K562 (cell line): ENCODE results near the gene BRD7. TPM values are rescaled to one million over a fixed set of nuclear protein-coding genes. Genes with fewer than 3 reads are reported as not detected.
A peak's percentile ranks its signal among the peaks of the same experiment; 100 is the strongest.

ENCODE experiments used
- ATAC-seq: fragments of 200-7000 bp; cut with Tn5 transposase; 3 replicates; pipeline ENCODE4 v1.9.1; 2020; ENCODE audit warnings: moderate library complexity
- BruUV-seq: library from RNA; stranded (reverse); fragments of 400-500 nt; replicated peaks from 2 replicates; lab custom pipeline; 2021; lab: Mats Ljungman, UMichigan
- CTCF ChIA-PET: fragments of 300-600 bp; formaldehyde crosslinking; extraction: SDS; loops from one replicate; lab custom pipeline; 2021; ENCODE audit warnings: low intra/inter-chr PET ratio; lab: Yijun Ruan, JAX
- POLR2A ChIA-PET: fragments of 300-600, 350-650 bp; sonication (Branson Sonifier 250); formaldehyde crosslinking; extraction: SDS; loops from one replicate; lab custom pipeline; 2021; ENCODE audit warnings: antibody characterized with exemption, inconsistent platforms; lab: Yijun Ruan, JAX
- DNase-seq, 4 experiments: peaks; one replicate each; pipeline versions ENCODE4 v3.0.0 to v3.0.0-alpha.2; 2011 to 2018; ENCODE audit warnings: low spot score in 3 of 4, mixed read lengths in 3 of 4; ENCODE audit errors: extremely low read depth in 1 of 4
- FAIRE-seq: peaks from 2 replicates; lab custom pipeline; 2011; peaks lifted over from hg19 to GRCh38; lab: Jason Lieb, UNC
- H2AFZ ChIP-seq: 2 replicates; pipeline ENCODE4 v1.6.0; 2011; ENCODE audit warnings: low read depth, low read length, control low read depth, inconsistent platforms
- H3K27ac ChIP-seq: fragments of 200-600 bp; 3 replicates; pipeline ENCODE4 v1.8.0; 2011; ENCODE audit warnings: low read depth, mild to moderate bottlenecking, control low read depth, inconsistent platforms, low read length, moderate library complexity, mixed read lengths; ENCODE audit errors: extremely low read depth
- H3K27me3 ChIP-seq, 2 experiments: fragments of 300-600 bp in 1 of 2; 2 replicates in 1 of 2; 3 replicates in 1 of 2; pipeline versions ENCODE4 v1.6.0 to v1.8.0; 2011; ENCODE audit warnings: inconsistent platforms in 2 of 2, low read length in 2 of 2, mild to moderate bottlenecking in 1 of 2, mixed read lengths in 1 of 2, moderate library complexity in 1 of 2; ENCODE audit not compliant: control insufficient read depth in 2 of 2, insufficient read depth in 2 of 2
- H3K36me3 ChIP-seq: fragments of 300-600 bp; 3 replicates; pipeline ENCODE4 v1.8.0; 2011; ENCODE audit warnings: mild to moderate bottlenecking, low read length, inconsistent platforms; ENCODE audit not compliant: control insufficient read depth, insufficient read depth
- H3K4me1 ChIP-seq, 2 experiments: fragments of 200-600 bp in 1 of 2; replicated peaks in 1 of 2; 2 replicates in 1 of 2; 3 replicates in 1 of 2; pipeline versions ENCODE4 v1.5.1 to v1.8.0; 2011; ENCODE audit warnings: inconsistent platforms in 2 of 2, low read length in 2 of 2, mild to moderate bottlenecking in 1 of 2, mixed read lengths in 1 of 2, moderate library complexity in 1 of 2; ENCODE audit not compliant: control insufficient read depth in 2 of 2, insufficient read depth in 2 of 2
- H3K4me2 ChIP-seq: 2 replicates; pipeline ENCODE4 v1.6.1; 2011; ENCODE audit warnings: low read length, control low read depth, inconsistent platforms, mixed read lengths; ENCODE audit not compliant: insufficient read depth
- H3K4me3 ChIP-seq: fragments of 200-600 bp; sonication (generic), shearing (Covaris generic); 2 replicates; pipeline ENCODE4 v1.5.1; 2016; ENCODE audit warnings: control low read depth, inconsistent platforms
- H3K79me2 ChIP-seq: fragments of 200-600 bp; 3 replicates; pipeline ENCODE4 v1.8.0; 2011; ENCODE audit warnings: low read length, inconsistent platforms; ENCODE audit not compliant: control insufficient read depth, insufficient read depth
- H3K9ac ChIP-seq, 2 experiments: 2 replicates each; pipeline versions ENCODE4 v1.6.0 to v1.6.1; 2011; ENCODE audit warnings: low read depth in 2 of 2, low read length in 2 of 2, control low read depth in 1 of 2, inconsistent platforms in 1 of 2, mild to moderate bottlenecking in 1 of 2, mixed read lengths in 1 of 2; ENCODE audit not compliant: insufficient read depth in 1 of 2
- H3K9me1 ChIP-seq: one replicate; pipeline ENCODE4 v1.6.0; 2011; ENCODE audit warnings: inconsistent platforms, mild to moderate bottlenecking, low read length, moderate library complexity; ENCODE audit not compliant: control insufficient read depth, insufficient read depth
- H3K9me3 ChIP-seq: replicated peaks from 2 replicates; pipeline ENCODE4 v1.5.1; 2011; ENCODE audit warnings: low read depth, low read length, inconsistent platforms; ENCODE audit not compliant: control insufficient read depth, insufficient read depth
- H4K20me1 ChIP-seq: replicated peaks from 2 replicates; pipeline ENCODE4 v1.6.1; 2011; ENCODE audit warnings: low read length, inconsistent platforms, mixed read lengths; ENCODE audit not compliant: control insufficient read depth, insufficient read depth
- NR2C1 ChIP-seq, 2 experiments: fragments of 450-650 bp; IDR thresholded peaks; 2 replicates each; pipeline ENCODE4 v1.6.1; 2017; ENCODE audit warnings: mild to moderate bottlenecking in 2 of 2, antibody characterized with exemption in 1 of 2, inconsistent platforms in 1 of 2, missing compliant biosample characterization in 1 of 2, missing genetic modification characterization in 1 of 2
- POLR2G ChIP-seq: fragments of 200-400 bp; formaldehyde crosslinking; IDR thresholded peaks from 2 replicates; pipeline ENCODE4 v1.6.1; 2017; ENCODE audit warnings: low read depth, mild to moderate bottlenecking, antibody characterized with exemption, low read length, moderate library complexity
- ZBTB7A ChIP-seq: IDR thresholded peaks from 2 replicates; pipeline ENCODE4 v1.6.1; 2011; ENCODE audit warnings: low read depth, mild to moderate bottlenecking, low read length, moderate library complexity, borderline replicate concordance; ENCODE audit not compliant: control insufficient read depth
- WGBS: fragments of 100-300 bp; shearing (Covaris generic); methylation state at CpG from one replicate; pipeline ENCODE4 v1.1.6; 2016; ENCODE audit warnings: low coverage, mixed read lengths; ENCODE audit not compliant: insufficient coverage; ENCODE audit errors: missing lambda C conversion rate; 5-methylcytosine and 5-hydroxymethylcytosine counted together
- in situ Hi-C: fragments of 300-500 bp; cut with MboI; formaldehyde crosslinking; loops from 4 replicates; pipeline ENCODE4 v1.15.0; 2018; ENCODE audit warnings: inconsistent platforms, mixed read lengths
- intact Hi-C: fragments of 100-400 bp; cut with micrococcal nuclease; formaldehyde crosslinking; loops from 2 replicates; pipeline ENCODE4 v1.14.2; 2022
- polyA plus RNA-seq, 8 experiments: library from polyadenylated mRNA; depleted of rRNA in 4 of 8; stranded (reverse) in 5 of 8; unstranded in 3 of 8; fragments of >200 nt; fragmentation: Nextera tagmentation in 2 of 8; fragmentation: Illumina TruSeq in 1 of 8; extraction: Ambion mirVana in 2 of 8; extraction: Trizol in 1 of 8; gene quantifications; 2 replicates each; pipeline versions ENCODE4 v1.2.1 to v1.2.3, GENCODE V29; 2011 to 2014; ENCODE audit warnings: inconsistent platforms in 1 of 8, missing spikeins in 1 of 8
- total RNA-seq, 7 experiments: library from RNA; depleted of rRNA in 6 of 7; stranded (reverse); fragments of >200 nt in 6 of 7; fragmentation: Illumina TruSeq in 2 of 7; extraction: Trizol in 2 of 7; gene quantifications; 2 replicates each; pipeline versions ENCODE4 v1.2.1 to v1.2.3, GENCODE V29; 2011 to 2021; ENCODE audit warnings: low replicate concordance in 1 of 7

BRD7 gene
- total and polyA plus RNA-seq, 9 of the 15 experiments (the other 6 are each of a cell fraction or from before 2014, with no cell fraction given) = 20.6 to 101 (median 68.7) TPM

DNA sequence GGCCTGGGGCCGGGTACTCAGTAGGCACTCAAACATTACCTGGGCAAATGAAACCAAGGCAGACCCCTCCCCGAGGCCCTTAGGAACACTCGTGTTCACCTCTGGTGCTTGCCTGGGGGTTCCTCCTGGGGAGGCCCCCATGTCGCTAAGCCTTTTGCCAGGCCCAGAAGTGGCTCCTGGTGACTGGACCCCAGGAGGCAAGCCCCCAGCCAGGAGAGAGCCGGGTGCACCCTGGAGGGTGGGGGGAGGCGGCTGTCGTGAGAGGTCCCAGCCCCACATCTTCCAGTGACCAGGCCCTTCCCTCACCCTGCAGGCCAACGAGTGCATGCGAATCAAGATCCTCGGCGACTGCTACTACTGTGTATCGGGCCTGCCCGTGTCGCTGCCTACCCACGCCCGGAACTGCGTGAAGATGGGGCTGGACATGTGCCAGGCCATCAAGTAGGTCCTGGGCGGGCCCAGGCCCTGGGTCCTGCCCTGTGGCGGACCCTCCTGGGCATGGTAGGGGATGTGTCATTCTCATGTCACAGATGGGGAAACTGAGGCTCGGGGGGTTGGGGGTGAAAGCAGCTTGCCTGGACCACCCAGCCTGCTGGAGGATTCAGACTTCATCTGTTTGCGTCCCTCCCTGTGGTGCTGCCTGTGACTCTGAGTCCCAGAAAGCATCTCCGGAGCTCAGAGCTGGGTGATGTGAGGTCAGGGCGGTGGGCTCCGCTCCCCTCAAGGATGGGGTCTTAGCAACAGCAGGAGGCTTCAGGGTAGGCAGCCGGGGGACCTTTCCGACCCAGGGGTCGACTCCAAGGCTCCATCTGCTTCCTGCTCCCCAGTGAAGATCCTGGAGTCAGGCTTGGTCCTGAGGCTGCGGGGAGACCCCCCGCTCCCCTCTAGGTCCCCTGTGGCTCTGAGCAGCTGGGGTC lies 69.9 kb downstream of the BRD7 start:
- ChIA-PET CTCF (no interaction called here), POLR2A (interaction anchor here (0.5 to 0.6 kb wide), 2 partner anchors 71 to 609 kb away, joined by 3 to 4 read pairs; no protein-coding TSS in a partner anchor)
- BruUV-seq = no TSS peak
- ATAC-seq = no peak
- intact Hi-C loops = no loop called here
- TF ChIP-seq NR2C1 (IDR thresholded peaks at IDR 0.05) = no peak
- TF ChIP-seq NR2C1 (tag; IDR thresholded peaks at IDR 0.05) = no peak
- TF ChIP-seq ZBTB7A = peak; percentile 17; the same call in 1 of the 2 replicates
- peak; percentile 14; the same call in 1 of the 2 replicates for TF ChIP-seq POLR2G
- in situ Hi-C loops = no loop called here
- peaks cover 6% of the 10 kb centered on the region; the same call in 1 of the 2 replicates for H4K20me1 ChIP-seq
- H2AFZ ChIP-seq = no peak overlapping the region
- no peaks in the 10 kb centered on the region for H3K9me3 ChIP-seq
- 90% methylated on average over 26 of the region's 29 CpGs for WGBS
- no peak for DNase-seq
- peaks cover 0 to 32% of the 10 kb centered on the region in 2 experiments; a peak in 2 of 5 replicates for H3K4me1 ChIP-seq
- no peak overlapping the region for H3K4me3 ChIP-seq
- H3K4me2 ChIP-seq = no peak overlapping the region
- H3K9me1 ChIP-seq = no peaks in the 10 kb centered on the region
- H3K36me3 ChIP-seq = peaks cover 91% of the 10 kb centered on the region; the same call in 2 of the 3 replicates
- FAIRE-seq = no peak
- H3K27me3 ChIP-seq = no peaks in the 10 kb centered on the region
- H3K79me2 ChIP-seq = no peaks in the 10 kb centered on the region
- H3K27ac ChIP-seq = no peak overlapping the region
- H3K9ac ChIP-seq = no peak overlapping the region
